Colonic mucosa (tissue), 4 donors: ENCODE measurements around the gene NTM. TPM values are rescaled to one million over a fixed set of nuclear protein-coding genes. Genes with fewer than 3 reads are reported as not detected.

Experiments used
- DNase-seq: peaks from one replicate; pipeline ENCODE4 v3.0.0-alpha.2; 2020
- H3K27ac ChIP-seq: fragments of 200-600 bp; one replicate; pipeline ENCODE4 v1.8.0; 2021
- H3K27me3 ChIP-seq: fragments of 200-600 bp; one replicate; pipeline ENCODE4 v1.8.0; 2021
- H3K36me3 ChIP-seq: fragments of 200-600 bp; one replicate; pipeline ENCODE4 v1.8.0; 2021
- H3K4me1 ChIP-seq: fragments of 200-600 bp; one replicate; pipeline ENCODE4 v1.8.0; 2021; ENCODE audit warnings: mild to moderate bottlenecking
- H3K4me3 ChIP-seq: fragments of 200-600 bp; one replicate; pipeline ENCODE4 v1.8.0; 2021
- H3K9ac ChIP-seq, 2 donors: one replicate each; pipeline ENCODE4 v1.7.0; 2013; ENCODE audit warnings: control low read depth in 2 of 2, low read depth in 2 of 2, low read length in 2 of 2
- H3K9me3 ChIP-seq: fragments of 200-600 bp; one replicate; pipeline ENCODE4 v1.8.0; 2021
- intact Hi-C: fragments of 100-400 bp; cut with DNase I; formaldehyde crosslinking; loops from one replicate; pipeline ENCODE4 v1.14.1; 2022
- total RNA-seq, 2 donors: library from RNA; stranded (reverse); fragmentation: NEBNext Ultra II Directional in 1 of 2; extraction: Animal tissue kit (Norgen Biotek cat#: 25700) in 1 of 2; gene quantifications; one replicate each; pipeline ENCODE4 v1.2.1, GENCODE V29; 2021
- TF ChIP-seq, protein P1 (sequence below): fragments of 200-600 bp; IDR thresholded peaks from one replicate; pipeline ENCODE4 v1.8.0; 2022; ENCODE audit warnings: antibody characterized with exemption, mild to moderate bottlenecking
- donor health status: healthy.
- donor health status: DM: no; HTN: no; CAD: no.
- donor health status: DM: no; HTN: no; CAD: no.

NTM gene
- total RNA-seq, 2 donors from 2014 or later: 1.6 to 2.8 TPM

DNA sequence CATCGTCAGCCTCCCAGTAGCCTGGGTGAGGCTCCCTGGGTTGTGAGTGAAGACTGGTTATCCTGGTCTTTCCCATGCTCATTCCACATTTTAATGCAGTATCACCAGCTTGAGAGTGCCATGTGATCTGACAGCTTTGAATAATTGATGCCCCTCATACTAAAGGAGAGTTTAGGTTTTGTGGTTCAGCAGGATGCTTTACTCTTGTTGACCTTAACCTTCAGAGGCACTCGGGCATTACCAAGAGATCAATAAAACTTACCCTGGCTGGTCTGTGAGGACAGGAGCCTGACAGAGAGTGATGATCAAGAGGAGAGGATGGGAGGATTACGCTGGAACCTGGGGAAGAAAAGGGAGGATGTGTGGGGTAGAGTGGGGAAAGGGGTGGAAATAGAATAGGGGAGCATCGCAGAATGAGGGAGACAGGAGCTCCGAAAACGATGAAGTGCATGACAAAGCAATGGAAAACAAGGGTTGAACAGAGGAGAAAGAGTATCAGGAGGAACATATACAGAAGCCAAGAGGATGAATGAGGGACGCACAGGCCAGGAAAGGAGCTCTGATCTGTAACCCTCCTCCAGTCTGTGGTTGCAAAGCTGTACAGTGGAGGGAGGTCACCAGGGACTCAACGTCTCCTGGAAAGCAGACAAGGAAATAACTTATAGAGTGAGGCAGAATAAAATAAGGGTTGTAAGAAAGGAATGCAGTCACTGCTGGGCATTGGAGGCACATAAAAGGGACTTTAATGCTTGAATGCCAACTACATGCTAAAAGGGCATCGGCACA lies 594.5 kb downstream of the NTM start:
- Histone ChIP-seq H3K36me3 (no peaks in the 10 kb centered on the region), H3K27ac (no peak overlapping the region), H3K9ac (no peak overlapping the region), H3K9me3 (no peaks in the 10 kb centered on the region), H3K4me3 (no peak overlapping the region), H3K4me1 (no peaks in the 10 kb centered on the region), H3K27me3 (no peaks in the 10 kb centered on the region)
- intact Hi-C loops: no loop called here
- DNase-seq: no peak
- TF ChIP-seq, protein P1, sequence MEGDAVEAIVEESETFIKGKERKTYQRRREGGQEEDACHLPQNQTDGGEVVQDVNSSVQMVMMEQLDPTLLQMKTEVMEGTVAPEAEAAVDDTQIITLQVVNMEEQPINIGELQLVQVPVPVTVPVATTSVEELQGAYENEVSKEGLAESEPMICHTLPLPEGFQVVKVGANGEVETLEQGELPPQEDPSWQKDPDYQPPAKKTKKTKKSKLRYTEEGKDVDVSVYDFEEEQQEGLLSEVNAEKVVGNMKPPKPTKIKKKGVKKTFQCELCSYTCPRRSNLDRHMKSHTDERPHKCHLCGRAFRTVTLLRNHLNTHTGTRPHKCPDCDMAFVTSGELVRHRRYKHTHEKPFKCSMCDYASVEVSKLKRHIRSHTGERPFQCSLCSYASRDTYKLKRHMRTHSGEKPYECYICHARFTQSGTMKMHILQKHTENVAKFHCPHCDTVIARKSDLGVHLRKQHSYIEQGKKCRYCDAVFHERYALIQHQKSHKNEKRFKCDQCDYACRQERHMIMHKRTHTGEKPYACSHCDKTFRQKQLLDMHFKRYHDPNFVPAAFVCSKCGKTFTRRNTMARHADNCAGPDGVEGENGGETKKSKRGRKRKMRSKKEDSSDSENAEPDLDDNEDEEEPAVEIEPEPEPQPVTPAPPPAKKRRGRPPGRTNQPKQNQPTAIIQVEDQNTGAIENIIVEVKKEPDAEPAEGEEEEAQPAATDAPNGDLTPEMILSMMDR: no peak

DNA sequence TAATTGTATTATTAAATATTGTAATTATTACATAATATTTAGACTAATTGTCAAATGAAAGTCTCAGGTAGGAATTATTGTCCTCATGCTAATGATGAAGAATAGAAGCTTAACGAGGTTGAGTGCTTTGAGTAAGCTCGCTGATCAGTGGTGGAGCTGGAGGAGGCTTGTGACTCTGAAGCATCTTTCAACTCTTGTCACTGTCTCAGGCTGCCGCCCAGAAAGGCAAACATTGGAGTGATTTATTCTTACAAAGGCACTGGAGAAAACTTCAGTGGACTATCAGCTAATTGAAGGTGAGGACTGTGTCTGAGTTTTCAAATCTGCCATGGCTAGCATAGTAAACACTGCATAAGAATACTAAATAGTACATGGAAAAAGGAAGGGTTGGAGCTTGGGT lies 595.1 kb downstream of the NTM start:
- intact Hi-C loops: no loop called here
- no peaks in the 10 kb centered on the region for H3K4me1 ChIP-seq

DNA sequence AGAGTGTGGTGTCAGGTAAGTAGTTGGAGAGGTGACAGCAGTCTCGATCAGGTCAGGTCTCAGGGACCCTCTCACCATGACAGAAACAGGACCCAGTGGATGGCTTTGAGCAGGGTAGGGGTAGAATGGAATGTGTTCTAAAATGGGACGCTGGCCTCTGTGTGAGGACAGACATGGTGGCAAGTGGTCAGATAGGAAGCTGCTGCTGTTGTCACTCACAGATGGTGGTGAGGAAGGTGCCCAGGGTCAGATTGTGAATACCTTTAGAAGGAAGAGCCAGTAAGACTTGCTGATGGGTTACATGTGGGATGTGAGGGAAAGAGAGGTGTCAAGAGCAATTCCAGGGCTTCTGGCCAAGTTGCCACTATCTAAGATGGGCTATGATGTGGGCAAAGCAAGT lies 596.3 kb downstream of the NTM start:
- Histone ChIP-seq H3K27ac (no peak overlapping the region), H3K4me1 (no peaks in the 10 kb centered on the region), H3K36me3 (no peaks in the 10 kb centered on the region), H3K27me3 (no peaks in the 10 kb centered on the region), H3K9me3 (no peaks in the 10 kb centered on the region), H3K4me3 (no peak overlapping the region), H3K9ac (no peak overlapping the region)
- DNase-seq: no peak
- intact Hi-C loops: no loop called here
- TF ChIP-seq, protein P1: no peak

More for the DNA sequence above, 595.1 kb downstream of the NTM start:
- Histone ChIP-seq H3K27me3 (no peaks in the 10 kb centered on the region), H3K36me3 (no peaks in the 10 kb centered on the region), H3K27ac (no peak overlapping the region), H3K9ac (no peak overlapping the region), H3K4me3 (no peak overlapping the region), H3K9me3 (no peaks in the 10 kb centered on the region)
- no peak for DNase-seq
- TF ChIP-seq, protein P1: no peak

DNA sequence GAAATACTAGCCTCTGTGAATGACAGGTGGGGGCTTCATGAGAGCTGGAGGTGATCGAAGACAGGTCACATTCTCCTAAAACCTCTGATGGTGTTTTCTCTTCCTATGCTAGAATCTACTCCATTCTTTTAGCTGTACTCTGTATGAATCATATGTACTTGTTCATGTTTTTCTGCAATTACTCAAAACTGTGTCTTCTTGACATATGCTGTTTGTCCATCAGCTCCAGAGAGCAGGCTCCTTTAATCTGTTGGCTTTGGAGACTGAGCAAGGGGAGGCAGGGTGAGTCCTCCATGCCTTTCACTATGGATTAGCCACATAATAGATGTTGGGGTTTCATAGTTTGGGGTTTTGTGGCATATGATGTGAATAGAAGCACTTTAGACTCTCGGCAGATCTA lies 598.8 kb downstream of the NTM start:
- no peak overlapping the region for H3K4me3 ChIP-seq
- no peaks in the 10 kb centered on the region for H3K4me1 ChIP-seq
- H3K9ac ChIP-seq: no peak overlapping the region
- DNase-seq: no peak
- intact Hi-C loops: no loop called here
- H3K36me3 ChIP-seq: no peaks in the 10 kb centered on the region
- TF ChIP-seq, protein P1: no peak
- H3K27ac ChIP-seq: no peak overlapping the region
- no peaks in the 10 kb centered on the region for H3K9me3 ChIP-seq
- no peaks in the 10 kb centered on the region for H3K27me3 ChIP-seq

DNA sequence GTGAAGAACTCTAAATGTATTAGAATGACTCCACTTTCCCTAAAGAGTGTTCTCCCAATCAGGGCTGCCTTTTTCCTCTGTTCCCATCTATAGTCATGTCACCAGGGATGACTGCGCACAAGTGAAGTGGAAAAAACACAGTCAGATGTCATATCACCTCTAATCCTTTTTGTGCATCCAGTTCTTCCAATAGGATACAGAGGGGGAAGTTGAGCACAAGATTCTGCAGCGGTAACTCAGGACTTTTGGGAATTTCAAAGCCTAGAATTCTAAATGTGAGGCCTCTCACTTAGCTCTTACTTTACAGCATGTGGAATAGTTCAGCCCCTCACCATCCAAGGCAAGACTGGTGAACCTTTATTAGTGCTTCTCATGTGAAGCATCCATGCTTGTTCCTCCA lies 602.6 kb downstream of the NTM start:
- TF ChIP-seq, protein P1: no peak
- no peak for DNase-seq
- H3K27me3 ChIP-seq: no peaks in the 10 kb centered on the region
- no peaks in the 10 kb centered on the region for H3K36me3 ChIP-seq
- H3K9me3 ChIP-seq: no peaks in the 10 kb centered on the region
- no peak overlapping the region for H3K9ac ChIP-seq
- intact Hi-C loops: no loop called here
- no peak overlapping the region for H3K4me3 ChIP-seq
- H3K27ac ChIP-seq: no peak overlapping the region
- no peaks in the 10 kb centered on the region for H3K4me1 ChIP-seq
